Adipose tissue (tissue), 3 donors: Measurements from ENCODE around the gene FBXL4. TPM values are rescaled to one million over a fixed set of nuclear protein-coding genes. Genes with fewer than 3 reads are reported as not detected.

Experiments
- H3K27ac ChIP-seq: one replicate; pipeline ENCODE4 v1.5.1; 2013; ENCODE audit warnings: low read depth, low read length
- whole genome bisulfite sequencing, 3 donors: extraction: QIAGEN DNeasy Blood & Tissue Kit; methylation state at CpG; one replicate each; pipeline ENCODE4 v1.1.7; 2013; 5-methylcytosine and 5-hydroxymethylcytosine counted together
- polyA plus RNA-seq, 3 donors: library from polyadenylated mRNA; stranded (reverse); fragments of 200-250 nt; gene quantifications; one replicate each; pipeline ENCODE4 v1.2.3, GENCODE V29; 2013
- donor health status: healthy with polysubstance abuse.
- donor health status: Bipolar disorder and iron deficiency.
- donor health status: healthy.

Gene FBXL4
- polyA plus RNA-seq, 3 donors = 4.6 to 5.2 (median 5.0) TPM

GRCh38 chr6:98844244-98845210 is 103.2 kb downstream of the FBXL4 start:
- H3K27ac ChIP-seq = no peak overlapping the region
- WGBS, 3 donors = 5 to 7% (median 6%) methylated on average over 51 of the region's 51 CpGs

- 5 to 7% (median 7%) methylated on average over 53 of the region's 53 CpGs for WGBS, 3 donors
- no peak overlapping the region for H3K27ac ChIP-seq
Measured at GRCh38 chr6:98843271-98844243, 104.2 kb downstream of the FBXL4 start.

- WGBS, 3 donors = 6 to 7% (median 6%) methylated on average over 42 to 44 of the region's 44 CpGs
- no peak overlapping the region for H3K27ac ChIP-seq
Measured at GRCh38 chr6:98842342-98843180, 105.2 kb downstream of the FBXL4 start.

GRCh38 chr6:98841621-98842341 is 106.0 kb downstream of the FBXL4 start:
- 17 to 26% (median 18%) methylated on average over 9 of the region's 9 CpGs for WGBS, 3 donors
- H3K27ac ChIP-seq = no peak overlapping the region

GRCh38 chr6:98840996-98841513 is 106.7 kb downstream of the FBXL4 start:
- H3K27ac ChIP-seq = no peak overlapping the region

GRCh38 chr6:98840385-98840784 is 107.4 kb downstream of the FBXL4 start:
- WGBS, 3 donors = 33 to 49% (median 47%) methylated on average over 6 of the region's 6 CpGs

GRCh38 chr6:98839781-98840361 is 107.9 kb downstream of the FBXL4 start:
- WGBS, 3 donors = 17 to 29% (median 17%) methylated on average over 5 of the region's 5 CpGs
- H3K27ac ChIP-seq = no peak overlapping the region

More at GRCh38 chr6:98840385-98840784, 107.4 kb downstream of the FBXL4 start:
- H3K27ac ChIP-seq = no peak overlapping the region

- H3K27ac ChIP-seq = no peak overlapping the region
- 23 to 29% (median 24%) methylated on average over 1 of the region's 1 CpG for WGBS, 3 donors
Measured at GRCh38 chr6:98838975-98839374, 108.8 kb downstream of the FBXL4 start.

- 18 to 60% (median 20%) methylated on average over 4 of the region's 4 CpGs for whole genome bisulfite sequencing, 3 donors
Measured at GRCh38 chr6:98838032-98838431, 109.7 kb downstream of the FBXL4 start.

GRCh38 chr6:98836962-98837944 is 110.5 kb downstream of the FBXL4 start:
- no peak overlapping the region for H3K27ac ChIP-seq
- WGBS, 3 donors = 10 to 16% (median 13%) methylated on average over 9 of the region's 9 CpGs

More at GRCh38 chr6:98838032-98838431, 109.7 kb downstream of the FBXL4 start:
- H3K27ac ChIP-seq = no peak overlapping the region

- H3K27ac ChIP-seq = no peak overlapping the region
- 5 to 7% (median 6%) methylated on average over 23 of the region's 23 CpGs for WGBS, 3 donors
Measured at GRCh38 chr6:98836025-98836961, 111.5 kb downstream of the FBXL4 start.

GRCh38 chr6:98835149-98836024 is 112.4 kb downstream of the FBXL4 start:
- no peak overlapping the region for H3K27ac ChIP-seq
- 2 to 4% (median 2%) methylated on average over 63 to 76 of the region's 76 CpGs for WGBS, 3 donors

- H3K27ac ChIP-seq = no peak within 1 kb of the TSS
- 0 to 1% (median 0%) methylated on average over 64 to 83 of the region's 83 CpGs for WGBS, 3 donors
Measured at GRCh38 chr6:98834060-98835031, 113.4 kb downstream of the FBXL4 start, which contains the start of gene POU3F2. Gene POU3F2, plus strand, starts transcription at chr6:98834574. Its CDS starts 300 bp downstream, at chr6:98834874.
